SK-N-SH treated with all-trans-retinoic acid at 6 μM for 48 hours (cell line): Measurements from ENCODE around the gene KIT.

Experiments
- ARNTL ChIP-seq: fragments of 450-650 bp; formaldehyde crosslinking; IDR thresholded peaks from 2 replicates; pipeline ENCODE4 v1.5.0; 2020; ENCODE audit warnings: low read depth, mild to moderate bottlenecking, moderate library complexity, borderline replicate concordance
- BACH2 ChIP-seq: fragments of 250-450 bp; sonication (Bioruptor Pico); IDR thresholded peaks from 2 replicates; pipeline ENCODE4 v1.9.0; 2021; ENCODE audit warnings: mild to moderate bottlenecking, borderline replicate concordance
- GLIS3 ChIP-seq: fragments of 250-450 bp; sonication (Bioruptor Pico); IDR thresholded peaks from 2 replicates; pipeline ENCODE4 v1.5.0; 2020; ENCODE audit warnings: mild to moderate bottlenecking, moderate library complexity
- RARB ChIP-seq: fragments of 250-450 bp; sonication (Bioruptor Pico); IDR thresholded peaks from 2 replicates; pipeline ENCODE4 v1.8.0; 2021; ENCODE audit warnings: mild to moderate bottlenecking, moderate library complexity
- ZFP3 ChIP-seq: fragments of 250-450 bp; sonication (Bioruptor Pico); IDR thresholded peaks from 2 replicates; pipeline ENCODE4 v1.5.0; 2020; ENCODE audit warnings: mild to moderate bottlenecking, moderate library complexity
- ZFP30 ChIP-seq: fragments of 450-650 bp; formaldehyde crosslinking; IDR thresholded peaks from 2 replicates; pipeline ENCODE4 v1.5.0; 2022; ENCODE audit warnings: mild to moderate bottlenecking, moderate library complexity
- ZNF70 ChIP-seq: fragments of 450-650 bp; formaldehyde crosslinking; IDR thresholded peaks from 2 replicates; pipeline ENCODE4 v1.5.0; 2020; ENCODE audit warnings: mild to moderate bottlenecking, moderate library complexity
- TF ChIP-seq, protein P1 (sequence below): fragments of 250-450 bp; sonication (Bioruptor Pico); IDR thresholded peaks from 2 replicates; pipeline ENCODE4 v1.5.1; 2021; ENCODE audit warnings: mild to moderate bottlenecking, moderate library complexity
- TF ChIP-seq, protein P2 (sequence below): fragments of 250-450 bp; sonication (Bioruptor Pico); IDR thresholded peaks from 2 replicates; pipeline ENCODE4 v1.8.0; 2020; ENCODE audit warnings: mild to moderate bottlenecking, moderate library complexity, borderline replicate concordance

DNA sequence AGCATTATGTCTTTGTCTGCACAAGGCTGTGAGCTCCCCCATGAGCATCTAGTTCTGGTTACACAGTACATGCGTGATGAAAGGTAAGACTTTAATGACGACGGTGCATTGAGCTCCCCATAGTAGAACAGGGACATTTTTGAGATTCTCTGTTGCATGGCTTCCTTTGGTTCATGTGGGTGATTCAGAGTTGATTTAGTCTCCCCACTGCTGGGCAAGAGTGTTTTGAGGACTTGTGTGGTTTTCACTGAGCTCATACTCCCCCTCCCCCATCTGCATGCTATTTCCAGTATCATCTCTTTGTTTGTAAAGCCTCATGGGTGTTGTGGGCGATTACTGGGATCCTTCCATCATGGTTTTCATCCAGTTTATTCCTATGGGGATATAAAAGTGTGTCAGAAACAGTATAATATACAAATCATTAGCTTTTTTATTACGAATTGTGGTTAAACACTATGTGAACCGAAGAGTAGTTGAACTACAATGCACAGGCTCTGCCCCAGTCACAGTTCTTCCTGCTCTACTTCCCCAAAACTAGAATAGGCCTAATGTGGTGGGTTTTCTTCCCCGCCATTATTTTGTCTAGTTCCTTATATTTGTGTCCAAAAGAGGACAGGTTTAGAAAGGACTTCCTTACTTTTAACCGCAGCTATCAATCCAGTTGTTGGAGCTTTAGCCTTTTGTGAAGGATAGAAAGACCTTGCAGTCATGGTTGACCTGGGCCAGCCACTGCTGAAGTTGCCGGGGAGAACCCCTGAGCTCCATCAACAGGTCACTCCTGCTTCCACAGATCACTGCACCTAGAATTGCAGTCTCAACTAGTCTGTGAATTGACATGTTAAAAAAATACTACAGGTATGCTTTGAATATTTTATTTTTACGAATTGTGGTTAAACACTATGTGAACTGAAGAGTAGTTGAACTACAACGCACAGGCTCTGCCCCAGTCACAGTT is 30.4 kb downstream of the KIT start:
- TF ChIP-seq, protein P1, sequence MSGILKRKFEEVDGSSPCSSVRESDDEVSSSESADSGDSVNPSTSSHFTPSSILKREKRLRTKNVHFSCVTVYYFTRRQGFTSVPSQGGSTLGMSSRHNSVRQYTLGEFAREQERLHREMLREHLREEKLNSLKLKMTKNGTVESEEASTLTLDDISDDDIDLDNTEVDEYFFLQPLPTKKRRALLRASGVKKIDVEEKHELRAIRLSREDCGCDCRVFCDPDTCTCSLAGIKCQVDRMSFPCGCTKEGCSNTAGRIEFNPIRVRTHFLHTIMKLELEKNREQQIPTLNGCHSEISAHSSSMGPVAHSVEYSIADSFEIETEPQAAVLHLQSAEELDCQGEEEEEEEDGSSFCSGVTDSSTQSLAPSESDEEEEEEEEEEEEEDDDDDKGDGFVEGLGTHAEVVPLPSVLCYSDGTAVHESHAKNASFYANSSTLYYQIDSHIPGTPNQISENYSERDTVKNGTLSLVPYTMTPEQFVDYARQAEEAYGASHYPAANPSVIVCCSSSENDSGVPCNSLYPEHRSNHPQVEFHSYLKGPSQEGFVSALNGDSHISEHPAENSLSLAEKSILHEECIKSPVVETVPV, result no peak
- TF ChIP-seq BACH2 (no peak), ZFP30 (CRISPR knock-in tag) (no peak), GLIS3 (CRISPR knock-in tag) (no peak), RARB (CRISPR knock-in tag) (no peak), ZFP3 (CRISPR knock-in tag) (no peak), ZNF70 (no peak), ARNTL (CRISPR knock-in tag) (no peak)
- TF ChIP-seq, protein P2, sequence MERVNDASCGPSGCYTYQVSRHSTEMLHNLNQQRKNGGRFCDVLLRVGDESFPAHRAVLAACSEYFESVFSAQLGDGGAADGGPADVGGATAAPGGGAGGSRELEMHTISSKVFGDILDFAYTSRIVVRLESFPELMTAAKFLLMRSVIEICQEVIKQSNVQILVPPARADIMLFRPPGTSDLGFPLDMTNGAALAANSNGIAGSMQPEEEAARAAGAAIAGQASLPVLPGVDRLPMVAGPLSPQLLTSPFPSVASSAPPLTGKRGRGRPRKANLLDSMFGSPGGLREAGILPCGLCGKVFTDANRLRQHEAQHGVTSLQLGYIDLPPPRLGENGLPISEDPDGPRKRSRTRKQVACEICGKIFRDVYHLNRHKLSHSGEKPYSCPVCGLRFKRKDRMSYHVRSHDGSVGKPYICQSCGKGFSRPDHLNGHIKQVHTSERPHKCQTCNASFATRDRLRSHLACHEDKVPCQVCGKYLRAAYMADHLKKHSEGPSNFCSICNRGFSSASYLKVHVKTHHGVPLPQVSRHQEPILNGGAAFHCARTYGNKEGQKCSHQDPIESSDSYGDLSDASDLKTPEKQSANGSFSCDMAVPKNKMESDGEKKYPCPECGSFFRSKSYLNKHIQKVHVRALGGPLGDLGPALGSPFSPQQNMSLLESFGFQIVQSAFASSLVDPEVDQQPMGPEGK, result no peak
